HuH-7.5 (cell line): ENCODE measurements around the gene ZMYND19.
"Not testable (repeated sequence)": the region's sequence is repeated elsewhere in the genome, so short reads cannot be mapped to it uniquely, and the experiment has no call there.

Experiments used
- DNase-seq: peaks from one replicate; pipeline ENCODE4 v3.0.0; 2011; ENCODE audit warnings: low spot score

ZMYND19 gene

GRCh38 chr9:137614631-137615386 lies 24.5 kb upstream of the ZMYND19 start:
- no peak for DNase-seq

- no peak for DNase-seq
Observed at GRCh38 chr9:137613738-137614523, 23.6 kb upstream of the ZMYND19 start.

- DNase-seq, result no peak
Observed at GRCh38 chr9:137613259-137613658, 22.9 kb upstream of the ZMYND19 start.

- DNase-seq, result no peak
Observed at GRCh38 chr9:137612741-137613142, 22.4 kb upstream of the ZMYND19 start.

- peak; percentile 85 for DNase-seq
Observed at GRCh38 chr9:137611623-137612609, 21.6 kb upstream of the ZMYND19 start.

- DNase-seq, result no peak
Observed at GRCh38 chr9:137610944-137611343, 20.6 kb upstream of the ZMYND19 start.

DNA sequence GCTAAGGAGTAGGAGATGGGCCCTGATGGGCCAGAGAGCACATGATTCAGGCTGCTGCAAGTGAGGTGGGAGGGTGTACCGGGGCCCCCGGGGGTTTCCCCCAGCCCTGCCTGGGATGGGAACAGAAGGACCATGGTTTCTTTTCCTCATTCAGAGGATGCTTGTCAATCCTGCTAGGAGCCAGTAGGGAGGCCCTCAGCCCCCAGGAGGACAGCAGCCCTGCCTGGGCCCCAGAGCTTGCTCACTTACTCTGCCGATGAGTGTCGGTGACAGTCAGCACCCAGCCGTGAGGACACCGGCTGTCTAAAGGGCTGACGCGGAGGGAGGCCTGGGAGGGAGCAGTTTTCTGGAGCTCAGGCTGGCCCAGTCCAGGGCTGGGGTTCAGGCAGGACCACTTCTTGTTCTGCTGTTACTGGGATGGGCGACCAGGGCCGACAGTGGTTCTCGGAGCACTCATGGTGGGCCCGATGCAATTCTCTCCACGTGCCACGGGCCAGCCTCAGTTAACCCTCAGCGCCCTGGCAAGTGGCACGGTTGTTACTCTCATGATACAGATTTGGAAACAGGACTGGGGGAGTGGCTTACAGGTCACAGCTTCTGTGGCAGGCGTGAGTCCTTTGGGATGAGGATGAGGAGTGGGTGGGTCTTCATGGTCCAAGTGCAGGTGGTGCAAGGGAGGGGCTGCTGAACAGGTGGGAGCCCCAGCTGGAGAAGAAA lies 17.0 kb upstream of the ZMYND19 start:
- no peak for DNase-seq

- DNase-seq, result no peak
Observed at GRCh38 chr9:137606734-137607138, 16.4 kb upstream of the ZMYND19 start.

DNA sequence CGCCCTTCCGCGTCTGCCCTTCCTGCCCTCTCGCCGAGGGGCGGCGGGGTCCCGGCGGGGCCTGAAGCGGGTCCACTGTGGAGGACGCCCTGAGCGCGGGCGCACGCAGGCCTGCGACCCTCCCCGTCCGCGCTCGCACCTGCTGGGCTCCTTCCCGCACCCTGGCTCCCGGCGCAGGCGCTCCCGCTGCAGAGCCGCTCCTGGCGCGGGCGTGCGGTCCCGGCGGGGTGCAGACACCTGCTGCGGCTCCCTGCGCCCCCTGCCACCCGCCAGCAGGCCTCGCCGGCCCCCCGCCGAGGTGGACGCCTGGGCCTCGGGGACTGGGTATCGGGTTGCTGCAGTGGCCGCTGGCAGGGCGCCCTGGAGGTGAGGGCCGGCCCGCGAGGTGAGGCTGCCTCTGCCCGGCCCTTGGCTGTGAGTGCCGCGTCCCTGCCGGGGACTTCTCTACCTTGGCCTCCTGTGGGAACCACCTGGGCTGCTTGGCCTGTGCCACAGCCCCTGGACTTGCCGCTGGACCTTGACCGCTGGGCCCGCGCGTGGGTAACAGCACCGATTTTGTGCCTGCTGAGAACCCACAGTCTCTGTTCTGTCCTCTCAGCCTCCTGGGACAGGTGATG lies 15.8 kb upstream of the ZMYND19 start:
- DNase-seq, result no peak

DNA sequence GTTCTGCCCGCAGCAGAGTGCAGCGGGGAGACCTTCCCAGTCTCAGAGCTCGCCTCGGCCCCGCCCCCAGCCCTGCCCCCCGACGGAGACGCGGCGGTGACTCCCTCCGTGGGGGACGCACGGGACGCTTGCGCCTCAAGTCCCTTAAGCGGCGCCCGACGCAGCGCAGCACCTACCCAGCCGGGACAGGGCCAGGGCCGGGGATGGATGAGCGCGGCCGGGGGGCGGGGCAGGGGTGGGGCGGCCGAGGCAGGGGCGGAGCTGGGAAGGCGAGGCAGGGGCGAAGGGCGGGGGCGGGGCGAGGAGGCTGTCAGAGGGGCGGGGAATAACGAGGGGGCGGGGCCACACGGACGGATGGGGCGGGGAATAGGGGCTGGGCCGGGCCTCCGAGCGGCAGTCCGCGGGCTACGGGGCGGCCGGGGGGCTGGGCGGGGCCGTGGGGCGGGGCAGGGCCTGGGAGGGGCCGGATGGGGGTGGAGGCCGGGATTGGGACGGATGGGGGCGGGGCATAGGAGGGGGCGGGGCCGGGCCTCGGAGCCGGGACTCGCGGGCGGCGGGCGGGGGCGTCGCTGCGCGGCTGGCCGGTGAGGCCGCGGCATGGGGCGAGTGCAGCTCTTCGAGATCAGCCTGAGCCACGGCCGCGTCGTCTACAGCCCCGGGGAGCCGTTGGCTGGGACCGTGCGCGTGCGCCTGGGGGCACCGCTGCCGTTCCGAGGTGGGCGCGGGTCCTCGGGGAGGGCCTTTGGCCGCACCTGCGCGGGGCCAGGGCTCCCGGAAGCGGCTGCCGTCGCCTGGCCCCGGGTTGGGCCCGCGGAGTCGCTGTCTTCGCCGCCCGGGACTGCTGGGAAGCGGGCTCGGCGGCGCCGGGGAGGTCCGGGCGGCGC lies 15.1 kb upstream of the ZMYND19 start, which contains the start of gene ARRDC1:
ARRDC1 (plus strand) TSS at position 566 of the 884 bp plus-strand sequence; CDS start at position 598, 32 bp downstream.
- peak; percentile 86 for DNase-seq

DNA sequence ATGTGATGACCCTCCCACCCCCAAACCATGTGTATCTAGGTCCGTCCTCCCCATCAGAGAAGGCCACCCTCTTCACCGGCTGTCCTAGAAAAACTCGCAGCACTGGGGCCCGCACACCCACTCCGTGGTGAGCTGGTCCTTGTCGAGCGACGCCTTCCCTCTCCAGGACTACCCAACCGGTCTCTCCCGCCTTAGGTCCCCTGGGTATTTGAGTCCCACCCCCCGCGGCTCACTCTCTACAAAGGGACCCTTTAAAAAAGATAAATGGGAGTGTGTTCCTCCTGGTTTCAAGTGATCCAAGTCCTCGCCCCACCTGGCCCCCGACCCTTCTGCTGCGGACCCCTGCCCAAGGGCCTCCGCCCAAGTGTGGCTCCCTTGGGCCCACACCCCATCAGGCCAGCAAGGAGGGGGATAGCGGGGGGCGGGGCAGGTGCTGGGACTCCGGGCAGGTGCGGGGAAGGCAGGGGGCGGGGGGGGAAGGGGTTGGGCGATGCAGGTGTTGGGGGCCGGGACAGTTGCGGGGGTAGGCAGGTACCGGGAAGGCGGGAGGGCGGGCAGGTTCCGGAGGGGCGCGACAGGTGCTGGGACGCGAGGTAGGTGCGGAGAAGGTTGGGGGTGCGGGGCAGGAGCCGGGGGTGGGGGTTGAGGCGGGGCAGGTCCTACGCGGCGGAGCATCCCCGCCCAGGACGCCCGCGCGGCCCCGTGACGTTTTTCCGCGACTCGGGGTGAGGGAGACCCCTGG lies 14.2 kb upstream of the ZMYND19 start:
- DNase-seq, result no peak

GRCh38 chr9:137603879-137604278 lies 13.6 kb upstream of the ZMYND19 start:
- DNase-seq, result no peak

GRCh38 chr9:137602661-137603060 lies 12.3 kb upstream of the ZMYND19 start:
- DNase-seq, result no peak

DNA sequence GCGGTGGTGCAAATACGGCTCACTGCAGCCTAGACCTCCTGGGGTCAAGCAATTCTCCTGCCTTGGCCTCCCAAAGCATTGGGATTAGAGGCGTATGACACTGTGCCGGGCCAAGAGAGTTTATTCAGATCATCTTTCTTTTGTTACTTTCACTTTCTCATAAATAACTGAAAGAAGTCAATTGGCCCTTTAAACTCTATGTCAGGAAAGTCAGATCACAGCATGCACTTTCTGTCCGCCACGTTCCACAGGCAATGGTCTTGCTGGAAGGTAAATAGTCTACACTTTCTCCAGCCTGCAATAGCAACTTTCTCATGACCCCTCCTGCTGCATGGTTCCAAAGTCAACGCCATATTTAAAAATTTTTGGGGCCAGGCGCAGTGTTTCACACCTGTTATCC lies 8.6 kb upstream of the ZMYND19 start:
- DNase-seq, result no peak

GRCh38 chr9:137596577-137596976 lies 6.3 kb upstream of the ZMYND19 start:
- not testable (repeated sequence) for DNase-seq

- DNase-seq, result no peak
Observed at GRCh38 chr9:137593176-137593575, 2.9 kb upstream of the ZMYND19 start.

GRCh38 chr9:137592767-137593166 lies 2.5 kb upstream of the ZMYND19 start:
- DNase-seq, result no peak

- no peak for DNase-seq
Observed at GRCh38 chr9:137590123-137590468, 216 bp downstream of the ZMYND19 start.

GRCh38 chr9:137589441-137590122 lies 730 bp downstream of the ZMYND19 start:
- DNase-seq, result peak; percentile 59
